ENCODE measurements around the gene GRIA2.

Gene GRIA2

DNA sequence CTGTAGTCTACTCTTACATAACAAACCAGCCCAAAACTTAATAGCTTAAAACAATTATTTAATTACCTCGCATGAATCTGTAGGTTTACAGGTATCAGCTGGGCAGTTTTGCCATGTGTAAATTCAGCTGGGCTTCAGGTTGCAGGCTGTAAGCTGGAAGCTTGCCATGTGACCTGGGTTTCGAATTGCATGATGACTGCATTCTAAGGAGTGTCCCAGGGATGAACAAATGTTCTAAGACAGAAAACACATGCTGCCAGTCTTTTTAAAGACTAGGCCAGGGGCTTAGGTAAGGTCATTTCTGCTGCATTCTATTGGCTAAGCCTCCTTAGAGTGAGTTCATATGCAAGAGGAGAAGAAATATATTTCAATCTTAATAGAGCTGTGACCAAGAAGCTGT lies 44.8 kb downstream of the GRIA2 start:
- DNase-seq (ENCODE audit: low read depth in 2 of 2): no peak

DNA sequence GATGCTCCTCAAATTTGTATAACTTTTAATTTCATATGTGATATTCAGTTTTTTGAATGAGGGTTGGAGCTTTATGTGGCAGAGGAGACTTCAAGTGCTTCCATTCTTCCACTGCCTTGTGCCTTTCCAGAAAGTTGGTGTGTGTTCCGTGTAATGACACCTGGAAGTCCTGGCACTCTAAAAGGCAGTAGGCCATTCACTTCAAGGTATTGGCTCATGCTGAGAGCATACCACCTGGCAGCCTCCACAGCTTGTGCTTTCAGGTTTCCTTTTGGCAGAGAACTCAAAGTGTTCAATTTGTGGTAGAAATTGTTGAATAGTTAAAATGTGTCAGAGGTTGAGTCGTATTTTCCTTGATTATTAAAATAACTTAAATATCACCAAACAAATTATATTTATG lies 49.6 kb downstream of the GRIA2 start:
- DNase-seq (ENCODE audit: low read depth in 2 of 2): no peak

DNA sequence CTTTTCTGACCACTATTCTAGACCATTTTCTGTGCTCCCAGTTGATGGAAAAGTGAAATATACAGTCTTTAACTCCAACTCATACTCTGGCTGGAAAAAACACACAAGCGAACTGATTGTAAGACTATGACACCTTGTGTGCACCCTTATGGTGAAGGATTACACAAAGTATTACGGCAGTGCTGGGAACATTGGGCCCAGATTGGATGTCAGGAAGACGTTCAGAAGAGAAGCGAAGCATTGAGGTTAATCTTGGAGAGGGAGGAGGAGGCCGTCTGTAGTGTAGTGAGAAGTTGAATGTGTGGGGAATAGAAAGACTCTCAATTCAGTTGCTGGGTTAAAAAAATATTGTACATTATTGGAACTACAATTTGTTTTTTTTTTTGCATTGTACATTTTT lies 50.0 kb downstream of the GRIA2 start:
- no peak for DNase-seq (ENCODE audit: low read depth in 2 of 2)

DNA sequence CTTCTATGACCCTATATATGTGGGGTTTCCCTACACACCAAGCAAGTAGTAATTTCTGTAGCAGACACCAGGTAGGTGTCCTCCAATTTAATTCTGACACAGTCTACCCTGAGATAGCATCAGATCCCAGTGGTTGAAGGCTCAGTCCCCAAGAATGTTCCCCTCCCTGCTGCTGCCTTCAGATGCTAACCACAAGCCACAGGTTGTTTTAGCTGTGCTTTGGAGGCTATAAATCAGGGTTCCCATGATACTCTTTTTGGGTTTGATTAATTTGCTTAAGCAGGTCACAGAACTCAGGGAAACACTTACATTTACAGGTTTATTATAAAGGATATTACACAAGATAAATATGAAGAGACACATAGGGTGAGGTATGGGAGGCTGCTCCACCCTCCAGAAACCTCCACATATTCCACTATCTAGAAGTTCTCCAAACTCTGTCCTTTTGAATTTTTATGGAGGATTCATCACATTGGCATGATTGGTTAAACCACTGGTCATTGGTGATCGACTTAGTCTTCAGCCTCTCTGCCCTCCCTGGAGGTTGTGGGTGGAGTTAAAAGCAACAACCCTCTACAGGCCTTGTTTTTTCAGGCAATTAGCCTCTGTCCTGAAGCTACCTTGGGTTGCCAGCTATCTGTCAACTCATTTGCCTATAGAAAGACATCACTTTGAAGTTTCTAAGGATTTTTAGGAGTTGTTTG lies 50.8 kb downstream of the GRIA2 start:
- no peak for DNase-seq (ENCODE audit: low read depth in 2 of 2)

DNA sequence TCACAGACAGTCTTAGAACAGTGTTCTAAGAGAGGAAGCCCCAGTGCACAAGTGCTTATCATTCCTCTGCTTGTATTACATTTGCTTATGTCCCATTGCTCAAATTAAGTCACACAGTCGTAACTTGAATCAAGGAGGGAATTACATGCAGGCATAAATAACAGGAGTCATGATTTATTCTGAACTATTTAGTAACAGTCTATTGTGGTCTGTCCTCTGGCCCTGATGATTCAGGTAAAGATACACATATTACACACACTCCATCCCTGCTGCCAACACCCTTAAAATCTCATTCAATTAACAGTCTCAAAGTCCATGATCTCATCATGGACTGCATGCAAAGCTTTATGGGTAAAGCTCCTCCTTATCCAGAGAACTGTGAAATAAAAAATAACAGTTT lies 60.1 kb downstream of the GRIA2 start:
- DNase-seq (ENCODE audit: low read depth in 2 of 2): no peak

DNA sequence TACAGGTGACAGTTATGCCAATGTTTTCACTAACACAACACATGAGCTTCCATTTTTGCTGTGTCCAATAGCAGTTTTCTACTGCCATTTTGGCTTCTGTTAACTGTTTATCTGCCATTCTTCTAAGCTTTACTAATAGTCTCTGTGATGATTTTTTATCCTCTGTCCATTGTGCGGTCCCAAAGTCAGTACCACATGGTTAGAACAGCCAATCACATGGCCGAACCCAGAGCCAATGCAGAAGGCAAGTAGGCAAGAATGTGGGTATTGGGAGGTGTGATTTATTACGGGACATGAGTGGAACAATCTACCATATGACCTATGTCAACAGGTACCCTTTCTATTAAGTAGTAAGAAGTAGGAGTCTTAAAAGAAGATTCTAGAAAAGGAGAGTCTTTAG lies 61.5 kb downstream of the GRIA2 start:
- DNase-seq (ENCODE audit: low read depth in 2 of 2): no peak

DNA sequence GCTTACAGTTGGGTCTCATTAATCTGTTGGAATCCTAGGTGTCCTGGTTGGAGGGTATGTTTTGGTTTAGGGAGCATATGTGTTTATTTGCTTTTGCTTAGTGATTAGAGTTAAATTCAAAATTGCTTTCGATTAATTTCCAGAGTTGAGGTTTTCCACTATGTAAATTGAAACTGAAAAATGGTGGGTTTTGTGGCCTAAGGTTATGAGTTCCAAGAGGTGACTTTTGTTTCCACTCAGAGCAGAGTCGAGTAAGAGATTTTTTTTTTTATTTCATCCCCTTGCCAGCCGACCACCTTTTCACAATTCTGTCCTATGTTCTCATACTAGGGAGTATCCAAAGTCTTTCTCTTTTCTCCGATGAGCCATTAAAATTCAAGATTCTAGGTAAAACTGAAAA lies 66.9 kb downstream of the GRIA2 start:
- no peak for DNase-seq (ENCODE audit: low read depth in 2 of 2)

DNA sequence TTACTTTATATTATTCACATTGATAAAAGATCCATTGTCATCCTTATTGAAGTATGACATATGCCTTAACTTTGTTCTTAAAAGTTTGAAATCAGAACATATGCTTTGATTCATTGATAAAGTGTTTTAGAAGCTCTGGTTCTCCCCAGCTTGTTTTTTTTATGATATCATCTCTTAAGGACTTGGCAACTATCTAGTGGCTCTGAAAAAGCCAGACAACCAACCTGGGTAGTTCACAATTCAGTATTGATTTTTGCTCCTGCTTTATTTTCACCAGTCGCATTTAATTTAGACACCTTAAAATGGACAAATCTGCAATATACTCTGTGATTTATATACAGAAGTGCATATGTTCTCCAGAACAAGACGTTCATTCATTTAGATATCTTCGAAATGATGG lies 70.1 kb downstream of the GRIA2 start:
- DNase-seq (ENCODE audit: low read depth in 2 of 2): no peak

DNA sequence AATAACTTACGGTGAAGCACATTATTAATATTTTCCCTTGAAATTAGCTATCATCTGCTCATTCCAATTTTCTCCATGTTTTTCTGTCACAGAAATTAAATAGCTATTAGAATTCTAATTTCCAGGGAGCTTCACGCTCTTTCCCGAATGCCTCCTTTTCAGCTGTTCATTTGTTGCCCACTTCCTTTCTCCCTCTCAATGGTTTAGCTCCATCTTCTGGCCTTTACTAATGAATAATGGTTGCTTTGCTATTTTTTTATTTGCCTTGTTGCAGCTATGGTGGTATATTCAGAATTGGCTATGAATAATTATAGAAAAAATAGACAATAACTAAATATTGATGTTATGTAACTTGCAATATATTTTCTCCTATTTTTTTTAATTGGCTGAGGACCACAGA lies 70.5 kb downstream of the GRIA2 start:
- DNase-seq (ENCODE audit: low read depth in 2 of 2): no peak

DNA sequence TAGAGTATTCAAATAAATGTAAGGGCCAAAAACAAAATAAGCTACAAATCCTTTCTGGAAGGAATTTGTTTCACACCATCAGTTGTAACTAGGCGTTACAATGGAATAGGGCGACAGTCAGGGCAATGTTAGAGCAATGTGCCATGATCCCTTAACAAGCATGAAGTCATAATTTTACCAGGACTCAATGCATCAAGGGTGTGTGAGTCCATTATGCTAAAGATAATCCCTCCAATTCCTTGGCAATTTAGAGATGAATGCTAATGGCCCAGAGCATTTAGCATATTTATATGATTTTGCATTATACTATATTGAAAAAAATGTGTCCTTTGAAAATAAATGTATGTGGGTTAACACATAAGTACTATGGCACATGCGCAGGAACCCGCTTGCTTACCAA lies 73.1 kb downstream of the GRIA2 start:
- DNase-seq (ENCODE audit: low read depth in 2 of 2): no peak

DNA sequence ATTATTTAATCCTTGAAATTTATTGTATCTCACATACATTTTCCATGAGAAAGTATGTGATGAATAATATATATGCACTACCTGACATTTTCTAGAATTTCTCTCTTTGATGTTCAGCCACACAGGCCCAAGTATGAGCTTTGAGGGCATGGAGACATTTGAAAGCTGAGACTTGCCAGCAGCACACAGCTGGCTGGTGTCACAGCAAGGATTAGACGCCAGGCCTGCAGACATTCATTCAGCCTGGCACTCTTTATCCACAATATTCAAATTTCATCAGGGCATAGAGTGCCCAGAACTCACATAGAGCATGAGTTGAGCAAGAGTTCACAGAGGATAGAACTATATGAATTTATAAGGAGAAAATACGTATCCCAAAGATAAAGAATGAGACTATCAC lies 74.0 kb downstream of the GRIA2 start:
- DNase-seq (ENCODE audit: low read depth in 2 of 2): no peak

DNA sequence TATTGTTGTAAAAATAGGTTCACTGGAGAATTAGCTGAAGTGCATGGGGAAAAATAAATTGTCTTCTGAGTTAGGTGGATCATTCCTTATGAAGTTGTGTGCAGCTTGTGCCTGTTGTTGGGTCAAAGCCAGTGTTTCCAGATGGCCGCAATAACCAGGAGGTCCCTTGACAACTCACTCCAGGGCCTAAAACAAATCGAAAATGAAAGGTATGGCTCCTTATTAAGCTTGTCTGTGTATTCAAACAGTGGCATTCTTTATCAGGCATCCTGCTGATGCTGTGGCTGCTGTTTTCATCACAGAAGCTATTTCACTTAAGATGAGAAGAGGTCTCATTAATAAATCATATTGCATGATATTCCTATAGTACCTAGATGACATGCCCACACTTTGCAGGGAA lies 80.2 kb downstream of the GRIA2 start:
- no peak for DNase-seq (ENCODE audit: low read depth in 2 of 2)

DNA sequence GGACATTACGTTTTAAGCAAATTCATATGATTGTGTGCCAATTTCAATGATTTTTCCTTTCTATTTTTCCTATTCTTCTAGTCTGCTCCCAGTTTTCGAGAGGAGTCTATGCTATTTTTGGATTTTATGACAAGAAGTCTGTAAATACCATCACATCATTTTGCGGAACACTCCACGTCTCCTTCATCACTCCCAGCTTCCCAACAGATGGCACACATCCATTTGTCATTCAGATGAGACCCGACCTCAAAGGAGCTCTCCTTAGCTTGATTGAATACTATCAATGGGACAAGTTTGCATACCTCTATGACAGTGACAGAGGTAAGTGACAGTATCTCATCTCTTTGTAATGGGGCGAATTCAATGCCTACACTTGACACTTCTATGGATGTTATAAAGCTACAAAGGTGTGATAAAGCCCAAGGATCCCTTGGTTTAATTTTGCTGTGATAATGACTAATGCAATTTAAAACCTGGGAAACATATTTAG lies 83.0 kb downstream of the GRIA2 start:
- DNase-seq (ENCODE audit: low read depth in 2 of 2): no peak

DNA sequence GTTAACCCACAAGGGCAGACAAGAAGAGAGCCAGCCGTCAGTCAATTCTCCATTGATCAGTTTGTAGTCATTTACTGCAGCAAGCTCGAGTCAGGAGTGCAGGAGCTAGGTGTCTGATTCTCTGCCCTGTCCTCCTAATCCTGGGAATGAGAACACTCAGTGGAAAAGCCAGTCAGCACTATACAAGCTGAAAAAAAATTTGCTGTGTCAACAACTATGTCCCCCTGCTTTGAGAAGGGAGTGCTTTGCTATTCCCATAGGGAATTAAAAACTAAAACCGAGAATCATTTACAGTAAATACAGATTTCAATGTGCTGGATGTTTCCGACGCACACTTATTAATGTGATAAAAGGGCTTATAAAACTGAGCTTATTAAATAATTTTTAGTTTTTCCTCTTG lies 84.2 kb downstream of the GRIA2 start:
- DNase-seq (ENCODE audit: low read depth in 2 of 2): no peak

DNA sequence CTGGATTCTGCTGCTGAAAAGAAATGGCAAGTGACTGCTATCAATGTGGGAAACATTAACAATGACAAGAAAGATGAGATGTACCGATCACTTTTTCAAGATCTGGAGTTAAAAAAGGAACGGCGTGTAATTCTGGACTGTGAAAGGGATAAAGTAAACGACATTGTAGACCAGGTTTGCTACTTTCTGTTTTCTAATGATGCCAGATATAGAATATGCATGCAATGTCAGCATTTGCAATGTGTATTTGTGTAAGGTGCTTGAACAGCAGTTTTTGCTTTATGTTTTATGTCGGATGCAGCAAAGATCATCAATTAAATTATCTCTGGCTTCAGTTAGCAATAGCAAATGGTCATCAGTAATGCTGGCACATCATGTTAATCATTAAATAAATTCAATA lies 92.2 kb downstream of the GRIA2 start:
- no peak for DNase-seq (ENCODE audit: low read depth in 2 of 2)

DNA sequence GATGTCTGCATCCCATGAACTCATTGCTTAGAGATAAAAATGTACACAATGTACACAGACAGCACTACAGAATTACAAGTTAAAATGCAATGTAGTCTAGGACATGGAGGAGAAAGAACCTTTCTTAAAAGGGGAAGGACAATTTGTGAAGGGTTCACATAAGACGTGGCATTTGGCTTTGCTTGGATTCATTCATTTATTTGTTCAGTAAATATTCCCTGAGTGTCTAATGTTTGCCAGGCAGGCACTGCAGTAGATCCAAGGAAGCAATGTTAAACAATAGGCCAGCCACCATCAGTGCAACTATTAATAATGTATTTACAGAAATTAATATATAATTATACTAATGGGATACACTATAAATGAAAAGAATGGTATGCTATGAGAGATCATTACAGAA lies 94.4 kb downstream of the GRIA2 start:
- DNase-seq (ENCODE audit: low read depth in 2 of 2): no peak

DNA sequence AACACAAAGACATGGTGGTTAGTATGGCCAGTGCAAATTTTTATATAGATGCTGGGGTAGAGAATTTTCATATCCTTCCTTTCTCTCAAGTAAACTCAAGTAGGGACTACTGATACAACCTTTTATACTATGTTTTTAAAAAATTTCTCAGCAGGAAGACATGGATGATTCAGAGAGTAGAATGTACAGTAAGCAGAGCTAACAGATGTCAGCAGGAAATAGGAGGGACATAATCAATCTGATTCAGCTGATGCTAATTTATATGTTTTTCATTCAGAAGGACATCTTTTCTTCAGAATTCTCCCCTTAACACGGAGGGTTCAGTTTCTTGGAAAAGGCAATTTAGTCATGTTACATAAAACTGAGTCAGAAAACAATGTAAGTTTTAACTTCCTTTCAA lies 95.4 kb downstream of the GRIA2 start:
- no peak for DNase-seq (ENCODE audit: low read depth in 2 of 2)

DNA sequence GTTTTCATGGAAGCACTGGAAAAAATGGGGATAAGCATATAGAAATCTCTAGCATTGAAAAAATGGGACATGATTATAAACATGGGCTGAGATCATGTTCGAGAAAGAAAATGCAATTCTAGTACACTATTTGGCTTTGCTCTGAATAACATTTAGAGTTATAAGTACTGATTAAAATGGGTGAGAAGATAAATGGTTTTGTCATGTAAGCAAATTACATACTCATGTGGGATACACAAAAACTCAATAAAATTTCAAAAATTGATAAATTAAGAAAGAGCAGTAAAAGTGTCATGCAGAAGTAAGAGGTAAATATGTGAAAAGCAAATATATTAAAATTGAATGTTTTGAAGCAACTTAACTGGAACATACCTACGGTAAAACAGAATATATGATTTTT lies 99.6 kb downstream of the GRIA2 start:
- no peak for DNase-seq (ENCODE audit: low read depth in 2 of 2)

DNA sequence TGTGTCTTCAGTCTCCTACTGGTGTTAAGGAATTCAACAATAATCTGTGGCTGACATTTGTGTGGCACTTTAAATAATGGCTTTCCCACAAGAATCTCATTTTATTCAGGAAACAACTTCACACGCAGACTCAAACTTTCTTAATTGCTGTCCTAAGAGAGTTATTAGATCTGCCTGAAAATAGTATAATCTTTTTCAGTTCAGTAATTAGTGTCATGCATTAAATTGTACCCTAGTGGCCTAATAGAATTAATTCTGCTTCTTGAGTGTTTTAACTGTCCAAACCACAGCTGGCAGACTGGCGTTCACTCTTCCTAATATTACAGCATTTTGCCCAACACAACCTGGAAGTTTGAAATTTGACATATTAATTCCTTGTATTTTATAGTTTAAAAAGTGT lies 107.1 kb downstream of the GRIA2 start:
- DNase-seq (ENCODE audit: low read depth in 2 of 2): no peak

DNA sequence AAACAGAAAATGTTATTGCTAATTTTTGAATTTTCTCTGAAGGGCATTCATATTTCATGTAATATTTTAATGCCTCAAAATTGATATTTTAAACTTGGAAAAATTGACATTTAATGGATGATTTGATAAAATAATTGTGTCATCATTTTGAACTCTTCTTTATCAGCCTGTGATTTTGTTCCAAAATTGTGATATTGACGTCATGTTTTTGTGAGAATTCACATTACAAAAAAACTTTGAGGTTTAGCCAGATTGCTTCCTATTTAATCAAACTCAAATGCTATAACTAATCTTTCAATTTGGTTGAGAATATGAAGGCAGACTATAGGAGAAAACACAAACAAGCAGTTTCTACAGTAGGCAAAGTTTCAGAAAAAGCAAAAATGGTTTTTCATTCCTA lies 137.4 kb downstream of the GRIA2 start:
- no peak for DNase-seq (ENCODE audit: low read depth in 2 of 2)

DNA sequence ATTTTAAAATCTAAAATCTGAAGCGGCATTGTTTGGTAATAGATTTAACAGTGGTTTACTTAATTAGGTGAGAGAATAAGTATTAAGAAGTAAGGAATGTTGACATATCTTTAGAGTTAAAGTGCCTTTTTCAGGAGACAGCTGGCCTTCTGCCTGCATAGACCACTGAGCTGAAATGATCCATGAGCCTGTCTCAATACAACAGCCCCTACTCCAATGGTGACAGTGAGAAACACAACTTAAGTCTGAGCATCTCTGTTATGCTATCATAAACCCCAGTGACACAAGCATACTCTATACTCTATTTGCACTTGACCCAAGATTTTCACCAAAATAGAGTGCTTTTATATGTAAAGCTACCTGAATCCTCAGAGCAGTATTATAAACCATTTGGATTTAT lies 137.9 kb downstream of the GRIA2 start:
- no peak for DNase-seq (ENCODE audit: low read depth in 2 of 2)

DNA sequence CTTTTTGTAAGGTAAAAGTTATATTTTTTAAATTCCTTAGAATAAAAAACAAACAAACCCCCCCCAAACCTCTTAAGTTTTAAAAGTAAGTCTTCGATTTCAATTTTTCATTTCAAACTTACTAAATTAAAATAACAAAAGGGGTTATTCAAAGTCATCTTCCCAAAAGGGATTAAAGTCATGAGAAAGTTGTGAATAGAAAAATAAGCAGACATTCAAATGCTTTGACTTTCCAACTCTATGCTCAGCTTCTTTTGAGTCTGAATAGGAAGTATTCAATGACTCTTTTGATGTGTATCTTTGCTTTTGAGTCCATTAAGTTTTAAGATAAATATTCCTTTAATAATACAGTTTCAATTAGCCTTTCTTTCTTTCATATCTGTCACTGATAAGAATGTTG lies 138.3 kb downstream of the GRIA2 start:
- no peak for DNase-seq (ENCODE audit: low read depth in 2 of 2)

DNA sequence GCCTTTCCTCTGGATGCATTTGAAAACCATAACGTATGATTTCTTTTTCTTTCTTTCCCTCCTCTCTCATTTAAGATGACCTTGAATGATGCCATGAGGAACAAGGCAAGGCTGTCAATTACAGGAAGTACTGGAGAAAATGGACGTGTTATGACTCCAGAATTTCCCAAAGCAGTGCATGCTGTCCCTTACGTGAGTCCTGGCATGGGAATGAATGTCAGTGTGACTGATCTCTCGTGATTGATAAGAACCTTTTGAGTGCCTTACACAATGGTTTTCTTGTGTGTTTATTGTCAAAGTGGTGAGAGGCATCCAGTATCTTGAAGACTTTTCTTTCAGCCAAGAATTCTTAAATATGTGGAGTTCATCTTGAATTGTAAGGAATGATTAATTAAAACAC lies 142.8 kb downstream of the GRIA2 start:
- DNase-seq (ENCODE audit: low read depth in 2 of 2): no peak

DNA sequence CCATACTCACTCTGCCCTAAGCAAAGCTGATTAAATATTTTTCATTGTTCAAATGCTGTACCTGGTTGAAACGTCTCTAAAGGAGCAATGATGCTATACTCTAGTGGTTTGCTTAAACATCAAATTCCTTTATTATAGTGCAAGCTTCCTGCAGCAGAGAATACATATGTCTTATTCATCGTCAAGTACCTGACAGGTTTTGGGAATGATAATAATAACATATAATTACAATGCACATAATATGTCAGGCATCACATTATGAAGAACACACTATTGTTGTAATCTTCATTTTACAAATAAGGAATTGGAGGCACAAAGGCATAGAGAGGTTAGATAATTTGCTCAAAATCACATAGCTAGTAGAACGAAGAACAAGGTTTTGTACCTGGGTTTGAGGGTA lies 151.6 kb downstream of the GRIA2 start:
- no peak for DNase-seq (ENCODE audit: low read depth in 2 of 2)
